Activated naive CD4-positive, alpha-beta T cell treated with anti-CD3 and anti-CD28 coated beads, Interleukin-2, amount 50 U/mL, for 16 hours (primary cell): Measurements from ENCODE around the gene VCX3A.
"Not testable (repeated sequence)": the region's sequence is repeated elsewhere in the genome, so short reads cannot be mapped to it uniquely, and the experiment has no call there.

ENCODE experiments used
- DNase-seq: peaks from one replicate; pipeline ENCODE4 v3.0.0-alpha.2; 2020

The VCX3A gene

DNA sequence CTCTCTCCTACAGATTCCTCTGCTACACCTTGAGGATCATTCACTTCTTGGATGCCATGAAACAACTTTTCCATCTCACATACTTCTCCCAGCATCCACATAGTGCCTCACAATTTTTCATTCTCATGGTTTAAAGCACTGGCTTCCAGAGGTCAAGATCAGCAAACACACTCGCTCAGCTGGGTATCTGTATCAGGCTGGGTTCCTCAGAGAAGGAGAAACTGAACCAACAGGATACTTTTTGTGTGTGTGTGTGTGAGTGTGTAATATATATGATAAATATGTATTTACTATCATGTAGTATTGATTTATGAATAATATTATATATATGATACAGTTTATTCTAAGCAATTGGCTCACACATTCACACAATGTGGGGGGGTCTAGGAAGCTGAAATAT is at the start of gene VCX3A:
VCX3A (minus strand) TSS at position 101 of the 400 bp plus-strand sequence. CDS start 621 bp downstream, outside the sequence.
- DNase-seq = not testable (repeated sequence)

DNA sequence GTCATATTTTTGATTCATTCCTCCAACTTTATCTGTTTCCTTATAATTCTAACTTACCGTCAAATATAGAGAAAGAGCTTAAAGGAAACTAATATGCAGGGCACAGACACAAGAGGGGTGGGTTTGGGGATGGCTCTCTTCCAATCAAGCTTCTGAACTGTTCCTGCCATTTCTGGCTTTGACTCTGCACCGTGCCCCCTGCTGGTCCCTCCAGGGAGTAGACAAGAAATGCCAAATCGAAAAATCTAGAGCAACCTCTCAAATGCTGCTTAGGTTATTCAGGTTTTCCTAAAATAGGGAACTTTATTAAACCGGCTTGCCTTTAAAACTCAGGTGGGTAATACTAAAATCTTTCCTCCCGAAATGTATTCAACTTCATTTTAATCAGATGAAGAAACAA is 39.8 kb upstream of the VCX3A start:
- no peak for DNase-seq

DNA sequence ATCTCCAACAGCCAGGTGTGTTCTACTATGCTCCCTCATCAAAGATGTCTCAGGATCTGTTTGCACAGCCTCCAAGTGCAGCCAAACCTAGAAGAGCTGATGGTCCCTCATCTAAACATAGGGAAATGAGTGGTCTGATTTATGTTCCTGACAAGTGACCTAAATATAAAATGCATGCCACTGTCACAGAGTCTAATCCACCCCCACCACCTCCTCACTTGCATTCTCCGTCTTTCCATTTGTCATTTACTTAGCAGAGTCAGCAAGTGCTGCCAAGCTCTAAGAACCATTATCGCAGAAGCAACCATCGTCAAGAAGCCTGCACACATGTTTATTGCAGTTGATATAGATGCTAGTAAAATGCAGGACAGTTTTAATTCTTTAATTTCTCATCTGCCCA is 33.1 kb upstream of the VCX3A start:
- no peak for DNase-seq

DNA sequence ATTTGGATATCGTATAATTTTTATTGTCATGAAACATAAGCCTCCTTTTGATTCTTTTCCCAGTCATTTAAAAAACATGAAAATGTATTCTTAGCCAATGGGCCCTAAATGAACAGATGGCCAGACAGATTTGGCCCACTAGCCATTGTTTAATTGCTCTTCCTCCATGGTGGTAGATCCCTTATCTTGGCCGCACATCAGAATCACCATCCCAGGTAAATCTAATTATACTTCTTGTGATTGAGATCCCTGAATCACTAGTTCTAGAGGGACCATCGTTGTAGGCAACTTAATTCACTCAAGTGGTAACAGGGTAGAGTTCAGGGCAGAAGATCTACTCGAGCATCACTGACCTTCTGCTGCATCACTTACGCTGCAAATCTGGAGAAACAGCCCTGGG is 24.1 kb upstream of the VCX3A start:
- DNase-seq = no peak

DNA sequence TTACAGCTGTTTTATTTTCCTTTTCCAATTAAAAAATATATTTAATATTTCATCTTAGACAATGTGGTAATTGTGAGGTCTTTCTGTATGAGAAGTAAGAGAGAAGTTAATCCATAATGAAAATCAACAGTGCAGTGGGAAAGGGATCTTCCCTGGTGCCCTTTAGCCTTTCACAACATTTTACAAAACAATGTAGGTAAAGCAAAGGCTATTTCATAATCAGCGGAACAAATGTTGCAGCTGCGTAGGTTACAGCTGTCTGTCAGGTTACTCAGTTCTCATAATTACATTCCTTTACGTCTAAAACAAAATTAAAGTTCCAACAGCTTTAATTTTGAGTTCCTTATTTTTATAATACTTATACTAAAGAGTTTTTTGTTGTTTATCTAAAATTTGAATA is 22.8 kb upstream of the VCX3A start:
- no peak for DNase-seq

DNA sequence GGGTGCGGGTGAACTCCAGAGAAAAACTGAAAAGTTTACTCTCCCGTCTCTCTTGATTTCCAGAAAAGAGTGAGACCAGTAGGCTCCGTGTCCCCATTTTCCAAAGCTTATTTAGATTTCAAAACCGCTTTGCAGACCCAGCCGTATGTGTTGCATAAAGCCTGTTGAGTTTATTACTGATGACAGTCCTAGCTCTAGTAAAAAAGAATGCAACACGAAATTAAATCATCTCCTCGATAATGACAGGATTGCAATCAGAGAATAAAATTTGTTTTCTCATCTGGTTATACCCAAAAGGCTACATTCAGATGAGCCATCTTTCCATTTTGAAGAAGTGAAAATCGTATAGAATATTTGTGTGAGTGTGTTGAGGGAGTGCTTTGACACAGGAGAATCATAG is 16.1 kb upstream of the VCX3A start:
- DNase-seq = no peak

DNA sequence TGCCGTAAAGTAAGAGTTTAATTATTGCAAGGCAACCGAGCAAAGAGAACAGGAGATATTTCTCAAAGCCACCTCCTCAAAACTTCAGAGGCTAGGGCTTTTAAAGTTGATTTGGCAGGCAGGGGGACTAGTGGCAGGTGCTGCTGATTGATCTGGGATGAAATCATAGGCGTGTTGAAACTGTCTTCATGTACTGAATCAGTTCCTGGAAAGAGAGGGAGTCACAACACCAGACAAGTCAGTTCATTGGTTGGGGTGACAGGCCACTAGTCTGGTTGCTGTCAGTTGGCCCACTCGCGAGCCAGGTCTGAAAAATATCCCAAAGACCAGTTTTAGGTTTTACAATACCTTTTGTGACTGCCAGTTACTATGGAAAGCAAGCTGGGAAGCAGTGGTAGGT is 10.8 kb upstream of the VCX3A start:
- no peak for DNase-seq

DNA sequence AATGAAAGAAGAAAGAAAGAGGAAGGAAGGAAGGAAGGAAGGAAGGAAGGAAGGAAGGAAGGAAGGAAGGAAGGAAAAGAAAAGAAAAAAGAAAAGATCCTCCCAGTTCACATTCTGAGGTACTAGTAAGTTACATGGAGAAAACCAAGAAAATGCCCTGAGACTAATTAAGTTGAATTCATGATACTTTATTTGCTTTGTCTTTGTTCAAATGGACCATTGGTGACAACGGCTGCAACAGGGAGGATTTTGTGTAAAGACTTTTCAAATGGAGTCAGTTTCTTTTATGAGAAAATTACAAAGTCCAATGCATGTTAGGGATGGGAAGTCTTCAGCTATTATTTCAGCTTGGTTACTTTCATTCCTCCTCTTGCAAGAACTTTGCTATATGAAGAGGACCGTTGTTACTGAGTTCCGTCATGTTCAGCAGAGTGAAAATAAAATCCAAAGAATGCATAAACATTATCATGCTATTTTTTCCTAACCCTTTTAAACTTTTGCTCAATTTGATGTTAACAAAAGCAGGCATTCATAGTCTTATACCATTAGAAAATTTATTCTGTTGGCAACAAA is 8.3 kb downstream of the VCX3A start:
- DNase-seq = no peak

DNA sequence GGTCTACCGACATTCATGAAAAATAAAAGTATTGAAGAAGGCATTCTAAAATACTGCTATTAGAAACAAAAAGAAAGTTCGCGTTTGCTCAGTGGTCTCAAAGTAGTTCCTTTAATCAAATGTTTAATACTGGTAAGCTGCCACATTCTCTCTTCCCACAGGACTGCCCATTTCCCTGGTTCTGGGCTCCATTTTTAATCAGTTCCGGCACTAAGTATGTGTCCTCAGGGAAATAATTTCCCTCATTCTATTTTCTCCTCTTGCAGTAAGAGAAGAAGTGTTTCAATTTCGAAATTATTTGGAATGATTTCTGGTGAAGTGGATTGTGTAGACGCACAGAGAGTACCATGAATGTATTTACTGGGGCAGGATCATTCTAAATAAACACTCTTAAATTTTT is 17.5 kb downstream of the VCX3A start:
- no peak for DNase-seq

DNA sequence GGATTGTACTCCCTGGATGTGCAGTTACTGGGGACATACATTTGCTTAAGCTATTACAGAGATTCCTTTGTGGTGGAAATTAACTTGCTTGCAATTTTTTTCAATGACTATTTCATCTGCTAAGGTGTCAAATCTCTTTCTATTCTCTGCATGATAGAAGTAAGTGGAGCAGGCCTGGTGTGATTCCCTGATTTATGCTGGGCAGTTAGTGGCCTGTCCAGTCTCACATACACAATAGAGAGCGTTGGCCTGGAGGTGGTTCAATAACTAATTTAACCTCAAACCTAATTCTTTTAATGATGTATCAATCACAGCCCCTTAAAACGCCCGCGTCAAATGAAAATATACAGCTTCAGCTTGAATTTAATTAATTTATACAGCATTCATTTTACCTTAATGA is 28.5 kb downstream of the VCX3A start:
- no peak for DNase-seq

DNA sequence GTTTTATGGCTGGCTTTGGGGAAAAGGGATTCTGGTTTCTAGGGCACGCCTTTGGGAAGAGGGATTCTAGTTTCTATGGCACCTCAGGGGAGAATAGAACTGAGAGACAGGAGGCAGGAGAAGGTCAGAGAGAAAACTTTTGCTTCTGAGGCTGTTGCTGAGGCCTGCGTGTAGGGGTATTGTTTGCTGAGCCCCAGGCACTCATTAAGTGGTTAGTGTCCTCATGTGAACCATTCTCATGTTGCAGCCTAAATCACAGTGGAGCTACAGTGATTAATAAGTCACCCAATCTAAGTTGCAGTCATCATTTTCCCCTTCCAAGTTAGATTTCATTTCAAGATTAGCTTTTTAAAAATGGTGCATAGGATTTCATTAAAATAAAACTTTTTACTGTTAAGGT is 29.0 kb downstream of the VCX3A start:
- DNase-seq = no peak

DNA sequence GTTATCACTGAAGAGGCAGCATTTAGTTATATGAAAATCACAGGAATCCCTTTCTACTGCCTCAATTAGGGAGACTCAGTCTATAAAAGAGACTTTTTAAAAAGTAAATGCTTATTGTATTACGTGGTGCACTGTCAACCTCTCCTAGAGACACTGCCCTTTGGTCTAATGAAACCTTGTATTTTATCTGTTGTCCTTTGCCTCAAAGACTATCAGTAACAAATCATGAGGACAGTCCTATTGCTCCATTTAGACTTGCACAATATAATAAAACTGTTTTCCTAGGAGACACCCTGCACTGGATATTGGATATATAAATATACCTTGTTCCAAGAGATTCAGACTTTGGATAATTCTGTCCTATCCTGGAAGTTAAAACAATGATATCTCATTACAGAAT is 34.2 kb downstream of the VCX3A start:
- DNase-seq = no peak

DNA sequence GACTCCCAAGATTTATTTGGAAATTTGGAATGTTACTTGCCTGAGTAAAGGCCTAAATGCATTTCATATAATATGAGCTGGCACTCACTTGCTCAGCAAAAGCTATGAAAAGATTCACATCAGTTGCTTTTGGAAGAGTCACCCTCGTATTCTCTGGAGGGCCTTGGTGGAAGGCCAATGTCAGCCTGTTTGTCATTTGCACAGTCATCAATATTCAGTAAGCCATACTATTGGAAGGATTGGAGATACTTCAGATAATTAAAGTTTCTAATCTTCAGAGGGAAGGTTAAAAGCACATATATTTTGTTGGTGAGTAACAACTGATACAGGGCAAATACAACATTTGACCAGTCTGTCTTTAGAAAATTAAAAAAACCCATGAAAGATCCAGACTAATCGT is 36.6 kb downstream of the VCX3A start:
- no peak for DNase-seq
